A549 (cell line): Measurements from ENCODE around the gene PRR19. TPM values are rescaled to one million over a fixed set of nuclear protein-coding genes. Genes with fewer than 3 reads are reported as not detected.

Experiments used
- ATAC-seq, 2 experiments: fragments of 200-7000 bp in 1 of 2; fragments of >200 bp in 1 of 2; cut with Nextera tagmentation in 1 of 2; cut with Tn5 transposase in 1 of 2; 3 replicates each; pipeline versions ENCODE4 v1.8.0 to v1.9.1; 2018 to 2020; ENCODE audit warnings: mild to moderate bottlenecking in 1 of 2, moderate library complexity in 1 of 2
- CTCF ChIA-PET: fragments of 300-600 bp; sonication (Branson Sonifier 250); formaldehyde crosslinking; extraction: SDS; loops from one replicate; lab custom pipeline; 2021; ENCODE audit warnings: antibody characterized with exemption, inconsistent platforms; lab: Yijun Ruan, JAX
- POLR2A ChIA-PET: fragments of 350-600 bp; formaldehyde crosslinking; extraction: SDS; loops from one replicate; lab custom pipeline; 2021; ENCODE audit warnings: antibody characterized with exemption, inconsistent platforms; lab: Yijun Ruan, JAX
- DNase-seq, 2 experiments: peaks; one replicate each; pipeline versions ENCODE4 v3.0.0 to v3.0.0-alpha.2; 2011 to 2016; ENCODE audit warnings: low read depth in 1 of 2, low spot score in 1 of 2
- FAIRE-seq: peaks from 2 replicates; lab custom pipeline; 2011; peaks lifted over from hg19 to GRCh38; lab: Jason Lieb, UNC
- H3K27ac ChIP-seq, 2 experiments: fragments of >200 bp; sonication (Bioruptor Twin); formaldehyde crosslinking; 3 replicates each; pipeline ENCODE4 v1.5.1; 2016 to 2017
- H3K4me1 ChIP-seq: fragments of >200 bp; sonication (Bioruptor Twin); formaldehyde crosslinking; 3 replicates; pipeline ENCODE4 v1.6.1; 2016
- H3K4me2 ChIP-seq: fragments of >200 bp; sonication (Bioruptor Twin); formaldehyde crosslinking; 3 replicates; pipeline ENCODE4 v1.6.1; 2016
- H3K4me3 ChIP-seq: fragments of >200 bp; sonication (Bioruptor Twin); formaldehyde crosslinking; 3 replicates; pipeline ENCODE4 v1.5.1; 2016
- H3K9me3 ChIP-seq: fragments of >200 bp; sonication (Bioruptor Twin); formaldehyde crosslinking; 3 replicates; pipeline ENCODE4 v1.6.1; 2016
- CBX8 ChIP-seq: fragments of 200-600 bp; sonication (generic); IDR thresholded peaks from 2 replicates; pipeline ENCODE4 v1.6.1; 2016
- CEBPB ChIP-seq, 2 experiments: fragments of >200 bp in 1 of 2; sonication (Bioruptor Twin) in 1 of 2; formaldehyde crosslinking in 1 of 2; IDR thresholded peaks; 2 replicates each; pipeline ENCODE4 v1.6.1; 2012 to 2016
- ESRRA ChIP-seq: fragments of 150-350 bp; IDR thresholded peaks from 2 replicates; pipeline ENCODE4 v1.6.1; 2014; ENCODE audit warnings: mild to moderate bottlenecking, low read length, borderline replicate concordance
- FOSB ChIP-seq: fragments of 250-450 bp; sonication (Bioruptor Pico); IDR thresholded peaks from 2 replicates; pipeline ENCODE4 v1.5.0; 2020; ENCODE audit warnings: mild to moderate bottlenecking, moderate library complexity
- FOXS1 ChIP-seq: fragments of 250-450 bp; sonication (Bioruptor Pico); IDR thresholded peaks from 2 replicates; pipeline ENCODE4 v1.5.0; 2020; ENCODE audit warnings: mild to moderate bottlenecking, moderate library complexity
- HDAC2 ChIP-seq: fragments of 200-600 bp; sonication (generic); IDR thresholded peaks from 2 replicates; pipeline ENCODE4 v1.6.1; 2016
- HEYL ChIP-seq: fragments of 250-450 bp; sonication (Bioruptor Pico); IDR thresholded peaks from 2 replicates; pipeline ENCODE4 v1.8.0; 2021; ENCODE audit warnings: mild to moderate bottlenecking, moderate library complexity
- HOXB13 ChIP-seq: fragments of 250-450 bp; sonication (Bioruptor Pico); IDR thresholded peaks from 2 replicates; pipeline ENCODE4 v1.5.0; 2020; ENCODE audit warnings: low read depth, mild to moderate bottlenecking, moderate library complexity
- HOXB5 ChIP-seq: fragments of 250-450 bp; sonication (Bioruptor Pico); IDR thresholded peaks from 2 replicates; pipeline ENCODE4 v1.5.0; 2020; ENCODE audit warnings: mild to moderate bottlenecking, moderate library complexity
- JUN ChIP-seq, 2 experiments: fragments of >200 bp; sonication (Bioruptor Twin); formaldehyde crosslinking; IDR thresholded peaks; 2 replicates in 1 of 2; 3 replicates in 1 of 2; pipeline ENCODE4 v1.6.1; 2016 to 2017
- JUNB ChIP-seq: fragments of >200 bp; sonication (Bioruptor Twin); formaldehyde crosslinking; IDR thresholded peaks from 2 replicates; pipeline ENCODE4 v1.6.1; 2016
- KDM1A ChIP-seq: fragments of 200-600 bp; sonication (generic); IDR thresholded peaks from 2 replicates; pipeline ENCODE4 v1.6.1; 2016; ENCODE audit warnings: low read depth, mild to moderate bottlenecking
- MAFK ChIP-seq: fragments of 450-650 bp; IDR thresholded peaks from 2 replicates; pipeline ENCODE4 v1.6.1; 2014; ENCODE audit not compliant: partially characterized antibody
- MAZ ChIP-seq: fragments of 150-350 bp; IDR thresholded peaks from 2 replicates; pipeline ENCODE4 v1.6.1; 2014; ENCODE audit warnings: antibody characterized with exemption, low read depth, low read length, borderline replicate concordance
- NFE2L2 ChIP-seq: fragments of 150-350 bp; conservative IDR thresholded peaks from 2 replicates; pipeline ENCODE4 v1.6.1; 2014; ENCODE audit warnings: low read length
- NPAS2 ChIP-seq: fragments of 250-450 bp; sonication (Bioruptor Pico); IDR thresholded peaks from 2 replicates; pipeline ENCODE4 v1.8.0; 2022; ENCODE audit warnings: mild to moderate bottlenecking, moderate library complexity, borderline replicate concordance
- PHF8 ChIP-seq: fragments of 200-600 bp; sonication (generic); IDR thresholded peaks from 2 replicates; pipeline ENCODE4 v1.6.1; 2016; ENCODE audit warnings: low read depth, mild to moderate bottlenecking, antibody characterized with exemption, moderate library complexity, borderline replicate concordance
- POLR2A ChIP-seq: IDR thresholded peaks from 2 replicates; pipeline ENCODE4 v1.6.1; 2012; ENCODE audit warnings: mild to moderate bottlenecking, low read length
- POLR2AphosphoS2 ChIP-seq: conservative IDR thresholded peaks from 2 replicates; pipeline ENCODE4 v1.6.1; 2012; ENCODE audit warnings: low read length, improper control_type of control experiment, inconsistent platforms
- RAD21 ChIP-seq, 2 experiments: fragments of >200 bp in 1 of 2; sonication (Bioruptor Twin) in 1 of 2; formaldehyde crosslinking in 1 of 2; IDR thresholded peaks in 1 of 2; conservative IDR thresholded peaks in 1 of 2; 2 replicates in 1 of 2; 3 replicates in 1 of 2; pipeline ENCODE4 v1.6.1; 2012 to 2018; ENCODE audit warnings: inconsistent platforms in 1 of 2
- RARB ChIP-seq: fragments of 250-450 bp; sonication (Bioruptor Pico); IDR thresholded peaks from 2 replicates; pipeline ENCODE4 v1.8.0; 2021; ENCODE audit warnings: mild to moderate bottlenecking, moderate library complexity
- ZC3H11A ChIP-seq: fragments of 450-650 bp; IDR thresholded peaks from 2 replicates; pipeline ENCODE4 v1.6.1; 2014; ENCODE audit warnings: antibody characterized with exemption, mild to moderate bottlenecking
- ZFP36 ChIP-seq: fragments of 450-650 bp; IDR thresholded peaks from 2 replicates; pipeline ENCODE4 v1.6.1; 2014; ENCODE audit warnings: borderline replicate concordance; ENCODE audit not compliant: partially characterized antibody
- ZNF302 ChIP-seq: fragments of 250-450 bp; sonication (Bioruptor Pico); IDR thresholded peaks from 2 replicates; pipeline ENCODE4 v1.9.0; 2021; ENCODE audit warnings: inconsistent platforms, mild to moderate bottlenecking, moderate library complexity
- WGBS: methylation state at CpG from one replicate; pipeline ENCODE4 v1.1.6; 2017; ENCODE audit errors: missing lambda C conversion rate; 5-methylcytosine and 5-hydroxymethylcytosine counted together
- polyA plus RNA-seq, 4 experiments: library from polyadenylated mRNA; depleted of rRNA in 3 of 4; stranded (reverse); fragments of >200 nt; fragmentation: RNase III in 1 of 4; extraction: RNeasy Plus Mini Kit Qiagen cat#74134 plus additional on column Dnase treatment in 1 of 4; gene quantifications; 2 replicates in 3 of 4; 3 replicates in 1 of 4; pipeline ENCODE4 v1.2.3, GENCODE V29; 2011 to 2017
- TF ChIP-seq, protein P1 (sequence below): IDR thresholded peaks from 2 replicates; pipeline ENCODE4 v1.6.1; 2012; ENCODE audit warnings: low read depth, borderline replicate concordance
- TF ChIP-seq, protein P2 (sequence below): fragments of 250-450 bp; sonication (Bioruptor Pico); IDR thresholded peaks from 2 replicates; pipeline ENCODE4 v1.5.0; 2021; ENCODE audit warnings: mild to moderate bottlenecking, moderate library complexity, borderline replicate concordance
- TF ChIP-seq, protein P3 (sequence below): fragments of 200-600 bp; sonication (generic); IDR thresholded peaks from 2 replicates; pipeline ENCODE4 v1.6.1; 2016; ENCODE audit warnings: antibody characterized with exemption, mild to moderate bottlenecking, moderate library complexity
- TF ChIP-seq, protein P4 (sequence below): fragments of 450-650 bp; IDR thresholded peaks from 2 replicates; pipeline ENCODE4 v1.6.1; 2014; ENCODE audit warnings: antibody characterized with exemption
- TF ChIP-seq, protein P5 (sequence below): IDR thresholded peaks from 2 replicates; pipeline ENCODE4 v1.6.1; 2012
- TF ChIP-seq, protein P6 (sequence below): fragments of >200 bp; sonication (Bioruptor Twin); formaldehyde crosslinking; IDR thresholded peaks from 2 replicates; pipeline ENCODE4 v1.6.1; 2016
- TF ChIP-seq, protein P7 (sequence below): fragments of >200 bp; sonication (Bioruptor Twin); formaldehyde crosslinking; IDR thresholded peaks from 3 replicates; pipeline ENCODE4 v1.6.1; 2016

PRR19 gene
- polyA plus RNA-seq, 2 of the 4 experiments (the other 2 are of a cell fraction), result 1.1 to 4.5 TPM

DNA sequence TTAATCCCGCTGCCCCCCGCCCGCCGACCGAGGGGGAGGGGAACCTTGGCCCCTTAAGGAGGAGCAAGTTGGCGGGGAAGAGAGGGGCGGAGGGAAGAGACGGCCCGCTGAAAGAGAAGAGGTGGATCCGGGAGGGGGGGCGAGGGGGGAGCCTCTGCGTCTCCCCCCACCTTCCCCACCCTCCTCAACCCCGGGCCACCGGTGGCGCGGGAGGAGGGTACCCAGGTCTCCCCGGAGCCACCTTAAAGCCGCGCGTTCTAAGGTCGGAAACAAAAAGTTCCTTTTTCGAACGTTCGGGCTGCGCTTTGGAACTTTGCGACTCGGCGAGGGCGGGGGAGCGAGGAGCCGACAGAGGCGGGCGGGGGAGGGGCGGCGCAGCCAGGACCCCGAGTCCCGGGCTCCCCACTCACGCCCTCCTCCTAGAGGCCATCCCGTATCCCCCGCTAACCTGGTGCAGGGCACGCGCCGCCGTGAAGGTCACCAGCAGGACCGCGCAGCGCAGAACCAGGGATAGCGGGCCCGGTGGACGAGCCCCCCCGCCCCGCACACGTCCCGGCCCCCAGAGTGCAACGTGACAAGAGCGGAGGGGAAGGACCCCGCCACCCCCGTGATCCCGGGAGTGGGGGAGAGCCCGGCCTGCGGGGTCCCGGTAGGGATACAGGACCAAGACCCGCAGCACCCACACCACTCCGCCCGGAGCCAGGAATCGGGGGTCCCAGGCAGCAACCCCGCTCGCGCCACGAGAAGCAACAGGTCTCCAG lies 47.7 kb upstream of the PRR19 start:
- peak; percentile 25 to 41 for ATAC-seq
- CTCF ChIA-PET, result interaction anchor here (1.8 to 12.6 kb wide), 2 partner anchors 9 to 22 kb away, joined by 4 to 373 read pairs; partner anchors contain the start of gene CIC
- Histone ChIP-seq H3K4me2 (peak overlapping the region; percentile 92), H3K4me3 (peak overlapping the region; percentile 94), H3K4me1 (peaks cover 55% of the 10 kb centered on the region), H3K9me3 (no peaks in the 10 kb centered on the region), H3K27ac (peak overlapping the region; percentile 94 to 96)
- POLR2A ChIA-PET, result interaction anchor here (3.4 kb wide), 1 partner anchor 11 kb away, joined by 28 read pairs; the partner anchor contains the start of gene GSK3A
- WGBS, result 2% methylated on average over 37 of the region's 70 CpGs
- no peak for FAIRE-seq
- DNase-seq, result peak; percentile 92
- peak; percentile 94; the same call in 1 of the 2 replicates for TF ChIP-seq MAZ
- TF ChIP-seq, protein P1, sequence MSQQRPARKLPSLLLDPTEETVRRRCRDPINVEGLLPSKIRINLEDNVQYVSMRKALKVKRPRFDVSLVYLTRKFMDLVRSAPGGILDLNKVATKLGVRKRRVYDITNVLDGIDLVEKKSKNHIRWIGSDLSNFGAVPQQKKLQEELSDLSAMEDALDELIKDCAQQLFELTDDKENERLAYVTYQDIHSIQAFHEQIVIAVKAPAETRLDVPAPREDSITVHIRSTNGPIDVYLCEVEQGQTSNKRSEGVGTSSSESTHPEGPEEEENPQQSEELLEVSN, result 0 out of 2 replicates have a peak, but pooled peaks have one; percentile 21
- 0 out of 2 replicates have a peak, but pooled peaks have one; percentile 66 for TF ChIP-seq POLR2AphosphoS2
- no peak for TF ChIP-seq CEBPB (IDR thresholded peaks at IDR 0.05)
- no peak for TF ChIP-seq KDM1A
- TF ChIP-seq HOXB13, result no peak
- TF ChIP-seq, protein P2, sequence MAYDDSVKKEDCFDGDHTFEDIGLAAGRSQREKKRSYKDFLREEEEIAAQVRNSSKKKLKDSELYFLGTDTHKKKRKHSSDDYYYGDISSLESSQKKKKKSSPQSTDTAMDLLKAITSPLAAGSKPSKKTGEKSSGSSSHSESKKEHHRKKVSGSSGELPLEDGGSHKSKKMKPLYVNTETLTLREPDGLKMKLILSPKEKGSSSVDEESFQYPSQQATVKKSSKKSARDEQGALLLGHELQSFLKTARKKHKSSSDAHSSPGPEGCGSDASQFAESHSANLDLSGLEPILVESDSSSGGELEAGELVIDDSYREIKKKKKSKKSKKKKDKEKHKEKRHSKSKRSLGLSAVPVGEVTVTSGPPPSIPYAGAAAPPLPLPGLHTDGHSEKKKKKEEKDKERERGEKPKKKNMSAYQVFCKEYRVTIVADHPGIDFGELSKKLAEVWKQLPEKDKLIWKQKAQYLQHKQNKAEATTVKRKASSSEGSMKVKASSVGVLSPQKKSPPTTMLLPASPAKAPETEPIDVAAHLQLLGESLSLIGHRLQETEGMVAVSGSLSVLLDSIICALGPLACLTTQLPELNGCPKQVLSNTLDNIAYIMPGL (CRISPR knock-in tag), result no peak; the same call in 1 of the 2 replicates
- no peak for TF ChIP-seq FOSB
- peak; percentile 13; the same call in 1 of the 2 replicates for TF ChIP-seq POLR2A
- TF ChIP-seq, protein P3, sequence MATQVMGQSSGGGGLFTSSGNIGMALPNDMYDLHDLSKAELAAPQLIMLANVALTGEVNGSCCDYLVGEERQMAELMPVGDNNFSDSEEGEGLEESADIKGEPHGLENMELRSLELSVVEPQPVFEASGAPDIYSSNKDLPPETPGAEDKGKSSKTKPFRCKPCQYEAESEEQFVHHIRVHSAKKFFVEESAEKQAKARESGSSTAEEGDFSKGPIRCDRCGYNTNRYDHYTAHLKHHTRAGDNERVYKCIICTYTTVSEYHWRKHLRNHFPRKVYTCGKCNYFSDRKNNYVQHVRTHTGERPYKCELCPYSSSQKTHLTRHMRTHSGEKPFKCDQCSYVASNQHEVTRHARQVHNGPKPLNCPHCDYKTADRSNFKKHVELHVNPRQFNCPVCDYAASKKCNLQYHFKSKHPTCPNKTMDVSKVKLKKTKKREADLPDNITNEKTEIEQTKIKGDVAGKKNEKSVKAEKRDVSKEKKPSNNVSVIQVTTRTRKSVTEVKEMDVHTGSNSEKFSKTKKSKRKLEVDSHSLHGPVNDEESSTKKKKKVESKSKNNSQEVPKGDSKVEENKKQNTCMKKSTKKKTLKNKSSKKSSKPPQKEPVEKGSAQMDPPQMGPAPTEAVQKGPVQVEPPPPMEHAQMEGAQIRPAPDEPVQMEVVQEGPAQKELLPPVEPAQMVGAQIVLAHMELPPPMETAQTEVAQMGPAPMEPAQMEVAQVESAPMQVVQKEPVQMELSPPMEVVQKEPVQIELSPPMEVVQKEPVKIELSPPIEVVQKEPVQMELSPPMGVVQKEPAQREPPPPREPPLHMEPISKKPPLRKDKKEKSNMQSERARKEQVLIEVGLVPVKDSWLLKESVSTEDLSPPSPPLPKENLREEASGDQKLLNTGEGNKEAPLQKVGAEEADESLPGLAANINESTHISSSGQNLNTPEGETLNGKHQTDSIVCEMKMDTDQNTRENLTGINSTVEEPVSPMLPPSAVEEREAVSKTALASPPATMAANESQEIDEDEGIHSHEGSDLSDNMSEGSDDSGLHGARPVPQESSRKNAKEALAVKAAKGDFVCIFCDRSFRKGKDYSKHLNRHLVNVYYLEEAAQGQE, result no peak
- TF ChIP-seq NFE2L2, result no peak
- no peak for TF ChIP-seq ZFP36
- no peak for TF ChIP-seq ZC3H11A
- 0 out of 2 replicates have a peak, but pooled peaks have one; percentile 20 for TF ChIP-seq RARB (CRISPR knock-in tag)
- TF ChIP-seq RAD21 (conservative IDR thresholded peaks at IDR 0.05 in 1 of 2, IDR thresholded peaks at IDR 0.05 in 1 of 2), result no peak
- no peak; a peak in 3 of 5 replicates for TF ChIP-seq JUN (IDR thresholded peaks at IDR 0.05)
- no peak for TF ChIP-seq JUNB
- TF ChIP-seq, protein P4, sequence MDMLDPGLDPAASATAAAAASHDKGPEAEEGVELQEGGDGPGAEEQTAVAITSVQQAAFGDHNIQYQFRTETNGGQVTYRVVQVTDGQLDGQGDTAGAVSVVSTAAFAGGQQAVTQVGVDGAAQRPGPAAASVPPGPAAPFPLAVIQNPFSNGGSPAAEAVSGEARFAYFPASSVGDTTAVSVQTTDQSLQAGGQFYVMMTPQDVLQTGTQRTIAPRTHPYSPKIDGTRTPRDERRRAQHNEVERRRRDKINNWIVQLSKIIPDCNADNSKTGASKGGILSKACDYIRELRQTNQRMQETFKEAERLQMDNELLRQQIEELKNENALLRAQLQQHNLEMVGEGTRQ, result no peak
- TF ChIP-seq CBX8, result no peak
- no peak for TF ChIP-seq MAFK
- no peak; the same call in 1 of the 2 replicates for TF ChIP-seq PHF8
- TF ChIP-seq, protein P5, sequence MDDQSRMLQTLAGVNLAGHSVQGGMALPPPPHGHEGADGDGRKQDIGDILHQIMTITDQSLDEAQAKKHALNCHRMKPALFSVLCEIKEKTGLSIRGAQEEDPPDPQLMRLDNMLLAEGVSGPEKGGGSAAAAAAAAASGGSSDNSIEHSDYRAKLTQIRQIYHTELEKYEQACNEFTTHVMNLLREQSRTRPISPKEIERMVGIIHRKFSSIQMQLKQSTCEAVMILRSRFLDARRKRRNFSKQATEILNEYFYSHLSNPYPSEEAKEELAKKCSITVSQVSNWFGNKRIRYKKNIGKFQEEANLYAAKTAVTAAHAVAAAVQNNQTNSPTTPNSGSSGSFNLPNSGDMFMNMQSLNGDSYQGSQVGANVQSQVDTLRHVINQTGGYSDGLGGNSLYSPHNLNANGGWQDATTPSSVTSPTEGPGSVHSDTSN, result peak; percentile 64
- TF ChIP-seq, protein P6, sequence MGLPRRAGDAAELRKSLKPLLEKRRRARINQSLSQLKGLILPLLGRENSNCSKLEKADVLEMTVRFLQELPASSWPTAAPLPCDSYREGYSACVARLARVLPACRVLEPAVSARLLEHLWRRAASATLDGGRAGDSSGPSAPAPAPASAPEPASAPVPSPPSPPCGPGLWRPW, result no peak
- no peak for TF ChIP-seq HDAC2
- no peak for TF ChIP-seq FOXS1 (CRISPR knock-in tag)
- TF ChIP-seq ZNF302 (CRISPR knock-in tag), result no peak
- no peak for TF ChIP-seq HEYL (CRISPR knock-in tag)
- no peak for TF ChIP-seq HOXB5 (CRISPR knock-in tag)
- TF ChIP-seq ESRRA, result no peak; the same call in 1 of the 2 replicates
- TF ChIP-seq, protein P7, sequence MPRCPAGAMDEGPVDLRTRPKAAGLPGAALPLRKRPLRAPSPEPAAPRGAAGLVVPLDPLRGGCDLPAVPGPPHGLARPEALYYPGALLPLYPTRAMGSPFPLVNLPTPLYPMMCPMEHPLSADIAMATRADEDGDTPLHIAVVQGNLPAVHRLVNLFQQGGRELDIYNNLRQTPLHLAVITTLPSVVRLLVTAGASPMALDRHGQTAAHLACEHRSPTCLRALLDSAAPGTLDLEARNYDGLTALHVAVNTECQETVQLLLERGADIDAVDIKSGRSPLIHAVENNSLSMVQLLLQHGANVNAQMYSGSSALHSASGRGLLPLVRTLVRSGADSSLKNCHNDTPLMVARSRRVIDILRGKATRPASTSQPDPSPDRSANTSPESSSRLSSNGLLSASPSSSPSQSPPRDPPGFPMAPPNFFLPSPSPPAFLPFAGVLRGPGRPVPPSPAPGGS, result no peak
- TF ChIP-seq NPAS2, result 0 out of 2 replicates have a peak, but pooled peaks have one; percentile 60
